Measurements from ENCODE around the gene SMIM45.

Gene SMIM45

GRCh38 chr22:41920271-41920976 is 31.5 kb upstream of the SMIM45 start (continued):
- TF ChIP-seq SRF (IDR thresholded peaks at IDR 0.05; ENCODE audit: low read depth in 2 of 2, low read length in 2 of 2) (peak in 1 of 2 experiments; percentile 64; a peak in 1 of 4 replicates), ATF2 (IDR thresholded peaks at IDR 0.05; ENCODE audit: low read length) (no peak), TCF7 (IDR thresholded peaks at IDR 0.05; ENCODE audit: borderline replicate concordance) (no peak), MYB (IDR thresholded peaks at IDR 0.05; ENCODE audit: borderline replicate concordance, low read depth, low read length) (no peak), PBX3 (IDR thresholded peaks at IDR 0.05; ENCODE audit: insufficient replicate concordance, low read depth, low read length) (peak; percentile 27), IRF4 (IDR thresholded peaks at IDR 0.05; ENCODE audit: low read depth, low read length) (peak; percentile 50; the same call in 1 of the 2 replicates), RELA (IDR thresholded peaks at IDR 0.05; ENCODE audit: borderline replicate concordance, partially characterized antibody) (peak; percentile 50), NBN (IDR thresholded peaks at IDR 0.05) (peak; percentile 74; the same call in 1 of the 2 replicates), CBX3 (IDR thresholded peaks at IDR 0.05; ENCODE audit: borderline replicate concordance, low read depth) (no peak), DPF2 (IDR thresholded peaks at IDR 0.05) (peak; percentile 94), SMAD1 (IDR thresholded peaks at IDR 0.05; ENCODE audit: low read depth, partially characterized antibody) (peak; percentile 33), FOXM1 (IDR thresholded peaks at IDR 0.05; ENCODE audit: low read depth, low read length) (no peak), NFIC (IDR thresholded peaks at IDR 0.05; ENCODE audit: low read depth, low read length) (no peak), STAT1 (conservative IDR thresholded peaks at IDR 0.05) (peak; percentile 31; the same call in 1 of the 2 replicates), BMI1 (IDR thresholded peaks at IDR 0.05; ENCODE audit: borderline replicate concordance) (0 out of 2 replicates have a peak, but pooled peaks have one; percentile 31), TARDBP (IDR thresholded peaks at IDR 0.05; ENCODE audit: borderline replicate concordance) (peak; percentile 11; the same call in 1 of the 2 replicates), MXI1 (IDR thresholded peaks at IDR 0.05; ENCODE audit: low read depth, low read length) (0 out of 2 replicates have a peak, but pooled peaks have one; percentile 27), KDM1A (IDR thresholded peaks at IDR 0.05; ENCODE audit: borderline replicate concordance) (no peak), EP300 (IDR thresholded peaks at IDR 0.05; ENCODE audit: borderline replicate concordance in 1 of 2, control insufficient read depth in 1 of 2, low read depth in 2 of 2, low read length in 2 of 2) (peak; percentile 32 to 52; a peak in 1 of 4 replicates), HDGF (IDR thresholded peaks at IDR 0.05) (0 out of 2 replicates have a peak, but pooled peaks have one; percentile 65), HDAC2 (IDR thresholded peaks at IDR 0.05) (no peak), MEF2B (IDR thresholded peaks at IDR 0.05; ENCODE audit: partially characterized antibody, poor library complexity, severe bottlenecking) (peak; percentile 82), BCL3 (IDR thresholded peaks at IDR 0.05; ENCODE audit: borderline replicate concordance, insufficient read depth, low read depth, low read length, poor library complexity, severe bottlenecking) (peak; percentile 68), ZNF384 (IDR thresholded peaks at IDR 0.05; ENCODE audit: borderline replicate concordance, low read depth, low read length) (no peak), IRF3 (IDR thresholded peaks at IDR 0.05) (no peak), PAX5 (IDR thresholded peaks at IDR 0.05; ENCODE audit: borderline replicate concordance, low read depth, low read length) (peak; percentile 49; the same call in 1 of the 2 replicates), POLR2AphosphoS2 (IDR thresholded peaks at IDR 0.05; ENCODE audit: low read depth, low read length) (peak; percentile 22; the same call in 1 of the 2 replicates)
